Cortex of kidney (tissue), 1 donor: ENCODE results near the gene HIPK3.
"Not testable (repeated sequence)": the region's sequence is repeated elsewhere in the genome, so short reads cannot be mapped to it uniquely, and the experiment has no call there.

ENCODE experiments used
- DNase-seq: peaks from one replicate; lab custom pipeline; 2025; lab: John Stamatoyannopoulos, UW

Gene HIPK3

DNA sequence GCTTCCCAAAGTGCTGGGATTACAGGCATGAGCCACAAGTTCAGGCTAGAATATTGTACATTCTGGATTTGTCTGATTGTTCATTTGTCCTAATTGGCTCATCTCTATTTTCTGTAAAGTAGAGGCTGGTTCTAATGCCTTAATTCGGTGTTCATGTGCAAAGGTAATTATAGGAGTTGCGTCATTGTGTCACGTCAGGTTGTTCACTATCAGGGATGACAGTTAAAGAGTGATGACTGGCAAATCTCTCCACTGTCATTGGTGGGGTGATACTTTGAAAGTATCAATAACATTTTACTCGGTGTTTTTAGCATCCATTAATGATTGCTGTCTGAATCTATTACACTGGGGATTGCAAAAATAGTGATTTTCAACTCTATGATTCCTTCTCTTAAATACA, 103.5 kb downstream of the HIPK3 start:
- no peak for DNase-seq

DNA sequence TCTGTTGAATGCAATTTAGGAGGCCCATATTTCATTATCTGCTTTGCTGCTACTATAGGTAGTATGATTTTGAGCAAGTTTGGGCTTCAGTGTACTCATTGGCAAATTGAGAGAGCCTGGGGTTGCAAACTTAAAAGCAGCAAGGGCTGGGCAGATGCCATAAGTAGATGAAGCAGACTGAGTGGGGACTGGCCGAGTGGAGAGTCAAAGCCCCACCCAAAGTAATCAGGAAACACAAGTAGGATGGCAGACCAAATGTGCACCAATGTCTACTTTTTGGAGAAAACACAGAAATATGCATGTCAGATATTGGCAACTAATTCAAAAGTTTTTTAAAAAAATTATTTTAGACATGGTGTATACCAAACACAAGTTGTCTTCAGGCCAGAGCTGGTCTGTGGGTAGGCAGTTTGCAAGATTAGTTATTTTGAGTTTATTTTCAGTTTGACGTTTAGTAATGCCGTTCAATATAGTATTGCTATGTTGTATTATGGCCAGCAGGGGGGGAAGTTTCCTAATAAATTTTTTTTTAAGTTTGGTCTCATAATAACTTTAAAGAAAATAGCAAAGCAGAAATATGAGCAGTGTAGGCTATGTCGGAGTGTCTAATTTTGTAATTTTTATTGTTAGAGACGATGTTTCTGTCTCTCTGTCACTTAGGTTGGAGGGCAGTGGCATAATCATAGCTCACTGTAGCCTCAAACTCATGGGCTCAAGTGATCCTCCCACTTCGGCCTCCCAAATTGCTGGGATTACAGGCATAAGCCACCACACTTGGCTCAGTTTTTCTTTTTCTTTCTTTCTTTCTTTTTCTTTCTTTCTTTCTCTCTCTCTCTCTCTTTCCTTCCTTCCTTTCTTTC, 105.1 kb downstream of the HIPK3 start:
- no peak for DNase-seq

DNA sequence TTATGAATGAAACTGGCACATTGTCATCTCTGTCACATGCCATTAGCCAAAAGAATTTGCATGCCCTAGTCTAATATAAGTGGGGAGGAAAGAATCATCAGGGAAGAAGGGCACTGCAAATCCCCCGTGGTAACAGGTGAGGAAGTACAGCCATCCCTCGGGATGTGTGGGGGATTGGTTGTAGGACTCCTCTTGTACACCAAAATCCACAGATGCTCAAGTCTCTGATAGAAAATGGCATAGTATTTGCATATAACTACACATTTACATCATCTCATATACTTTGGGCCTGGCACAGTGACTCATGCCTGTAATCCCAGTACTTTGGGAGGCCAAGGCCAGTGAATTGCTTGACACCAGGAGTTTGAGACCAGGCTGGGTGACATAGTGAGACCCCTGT, 109.7 kb downstream of the HIPK3 start:
- DNase-seq = no peak

DNA sequence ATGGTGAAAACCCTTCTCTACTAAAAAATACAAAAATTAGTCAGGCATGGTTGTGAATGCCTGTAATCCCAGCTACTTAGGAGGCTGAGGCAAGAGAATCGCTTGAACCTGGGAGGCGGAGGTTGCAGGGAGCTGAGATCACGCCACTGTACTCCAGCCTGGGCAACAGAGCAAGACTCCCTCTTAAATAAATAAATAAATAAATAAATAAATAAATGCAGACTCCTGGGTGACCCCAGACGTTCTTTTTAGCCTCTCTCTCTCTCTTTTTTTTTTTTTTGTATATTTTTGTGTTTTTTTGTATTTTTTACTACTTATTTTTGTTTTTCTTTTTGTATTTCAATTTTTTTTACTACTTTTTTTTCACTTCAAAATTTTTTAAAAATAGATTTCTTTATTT, 111.3 kb downstream of the HIPK3 start:
- DNase-seq = not testable (repeated sequence)

GRCh38 chr11:33368931-33369330, 111.8 kb downstream of the HIPK3 start:
- no peak for DNase-seq

DNA sequence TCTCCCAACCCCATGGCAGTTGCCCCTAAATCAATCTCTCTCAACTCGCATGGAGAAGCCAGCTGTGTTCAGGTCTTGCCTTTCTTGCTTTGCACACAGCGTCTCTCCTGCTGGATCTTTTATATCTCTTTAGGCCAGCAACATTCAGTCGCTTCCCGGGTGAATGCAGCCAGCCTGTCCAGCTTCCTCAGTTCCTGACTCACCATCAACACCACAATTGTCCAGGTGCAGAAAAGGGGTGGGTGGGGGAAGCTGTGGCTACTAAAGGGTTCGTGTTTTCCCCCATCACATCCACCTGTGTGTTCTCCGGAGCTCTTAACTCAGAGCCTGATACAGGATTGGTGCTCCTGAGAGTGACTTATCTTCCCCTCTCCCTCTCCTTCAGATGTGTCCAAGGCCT, 116.5 kb downstream of the HIPK3 start:
- DNase-seq = no peak

DNA sequence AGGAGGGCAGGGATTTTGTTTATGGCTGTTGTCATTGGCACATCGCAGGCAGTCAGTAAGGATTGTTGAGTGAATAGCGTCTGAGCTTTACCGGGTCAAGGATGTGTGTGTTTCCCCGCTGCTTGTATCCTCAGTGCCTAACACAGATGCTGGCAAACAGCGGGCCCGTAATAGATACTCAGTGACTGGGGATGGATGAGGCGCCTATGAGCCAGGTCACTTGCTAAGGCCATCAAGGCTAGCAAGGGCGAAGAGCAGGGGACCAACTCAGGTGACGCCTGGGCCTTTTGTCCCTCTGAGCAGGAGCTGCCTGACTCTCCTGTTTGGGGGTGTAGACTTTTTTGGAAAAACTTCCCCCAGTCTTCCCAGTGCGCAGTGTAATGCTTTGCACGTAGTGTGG, 118.1 kb downstream of the HIPK3 start:
- DNase-seq = no peak

DNA sequence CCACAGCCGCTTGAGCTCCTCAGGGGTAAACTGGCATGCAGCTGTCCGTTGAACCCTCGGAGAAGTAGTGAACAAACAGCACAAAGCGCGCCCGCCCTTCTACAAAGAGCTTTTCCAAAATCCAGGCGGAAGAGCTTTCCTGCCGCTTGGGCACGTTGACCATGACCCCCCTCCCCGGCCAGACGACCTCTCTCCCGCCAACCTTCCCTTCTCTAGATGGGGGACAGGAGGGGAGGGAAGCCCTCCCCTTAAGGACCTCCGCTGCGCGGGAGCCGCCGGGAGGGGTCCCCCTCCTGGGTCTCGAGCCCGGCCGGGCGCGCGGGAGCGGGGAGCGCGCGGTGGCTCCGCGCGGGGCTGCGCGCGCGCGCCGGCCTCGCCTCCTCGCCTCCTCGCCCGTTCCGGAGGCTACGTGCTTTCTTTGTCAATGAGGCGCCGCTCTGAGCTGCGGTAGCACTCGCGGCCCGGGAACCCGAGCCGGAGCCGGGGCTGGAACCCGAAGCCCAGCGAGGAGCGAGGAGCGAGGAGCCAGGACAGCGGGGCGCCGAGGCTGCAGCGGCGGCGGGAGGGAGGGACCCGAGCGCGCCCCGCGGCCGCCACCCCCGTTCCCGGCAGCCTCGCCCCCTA, 118.6 kb downstream of the HIPK3 start, which contains the start of gene KIAA1549L:
Gene KIAA1549L, plus strand, starts transcription at position 421 of the 624 bp plus-strand sequence.
- DNase-seq = no peak

- no peak for DNase-seq
Measured at GRCh38 chr11:33376331-33377310, 119.4 kb downstream of the HIPK3 start.

GRCh38 chr11:33377412-33378370, 120.5 kb downstream of the HIPK3 start:
- no peak for DNase-seq

DNA sequence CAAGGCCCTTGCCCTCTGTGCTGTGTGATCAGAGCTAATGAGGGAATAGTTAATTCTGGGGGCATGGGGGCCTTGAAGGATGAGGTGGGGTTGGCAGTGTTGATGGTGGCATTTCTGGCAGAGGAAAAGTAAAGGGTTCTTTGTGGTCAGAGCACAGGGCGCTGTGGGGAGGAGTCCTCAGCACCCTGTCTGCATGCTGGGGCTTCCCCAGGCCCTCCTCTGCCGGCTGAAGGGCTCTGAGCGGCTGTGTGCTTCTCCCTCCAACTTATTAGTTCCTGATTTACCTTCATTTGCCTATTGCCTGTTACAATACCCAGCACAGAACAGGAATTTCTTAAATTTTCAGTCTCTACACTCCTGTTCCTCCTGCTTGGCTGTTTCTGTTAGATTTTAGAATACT, 122.8 kb downstream of the HIPK3 start:
- DNase-seq = no peak

- DNase-seq = no peak
Measured at GRCh38 chr11:33383075-33383919, 126.1 kb downstream of the HIPK3 start.

- no peak for DNase-seq
Measured at GRCh38 chr11:33383920-33384209, 126.7 kb downstream of the HIPK3 start.

- no peak for DNase-seq
Measured at GRCh38 chr11:33384220-33384619, 127.0 kb downstream of the HIPK3 start.

DNA sequence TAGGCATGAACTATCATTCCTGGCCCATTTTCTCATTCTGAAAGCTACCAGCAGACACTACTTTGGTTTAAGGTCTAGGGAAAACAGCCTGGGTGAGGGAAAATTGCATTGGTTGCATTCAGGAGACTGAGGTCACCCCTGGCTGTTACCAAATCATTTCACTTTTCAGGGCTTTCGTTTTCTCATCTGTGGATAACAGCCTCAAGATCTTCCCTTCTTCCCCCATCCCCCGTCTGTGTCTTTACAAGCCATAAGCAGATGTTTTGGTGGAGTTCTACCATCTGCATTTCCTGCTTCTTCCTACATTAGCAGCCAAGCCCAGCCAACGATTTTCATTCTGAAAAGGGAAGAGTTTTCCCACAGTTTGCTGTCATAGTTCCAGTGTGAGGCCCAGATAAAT, 130.4 kb downstream of the HIPK3 start:
- no peak for DNase-seq

- no peak for DNase-seq
Measured at GRCh38 chr11:33387996-33388395, 130.8 kb downstream of the HIPK3 start.

- DNase-seq = no peak
Measured at GRCh38 chr11:33388793-33389525, 131.8 kb downstream of the HIPK3 start.

DNA sequence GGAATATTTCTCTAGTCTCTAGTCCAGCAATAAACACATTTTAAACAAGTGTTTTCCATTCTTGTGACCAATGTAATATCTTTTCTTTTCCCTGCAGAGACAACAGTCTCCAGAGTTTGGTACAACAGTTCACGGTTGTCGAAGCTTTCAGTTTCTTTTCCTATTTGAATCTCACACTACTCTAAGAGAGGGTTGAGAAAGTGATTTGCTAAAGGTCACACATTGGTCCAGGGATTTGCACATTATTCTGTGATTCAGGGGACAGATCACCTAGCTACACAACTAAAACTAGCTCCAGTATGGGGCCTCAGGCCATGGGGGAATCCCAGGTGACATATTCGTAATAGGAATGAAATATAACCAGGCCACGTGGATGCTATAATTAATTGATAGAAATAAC, 132.5 kb downstream of the HIPK3 start:
- DNase-seq = no peak
